Middle frontal gyrus (tissue), 1 donor: ENCODE data around the gene PRRC2B.
A peak's percentile ranks its signal among the peaks of the same experiment; 100 is the strongest.

Experiments used
- DNase-seq: peaks from one replicate; pipeline ENCODE4 v3.0.0-alpha.2; 2015; ENCODE audit warnings: low spot score; ENCODE audit errors: extremely low spot score

The PRRC2B gene

GRCh38 chr9:131485206-131485605 is 91.3 kb downstream of the PRRC2B start:
- DNase-seq = no peak

- DNase-seq = no peak
Measured at GRCh38 chr9:131485728-131486422, 92.0 kb downstream of the PRRC2B start.

GRCh38 chr9:131487001-131487400 is 93.1 kb downstream of the PRRC2B start:
- DNase-seq = no peak

GRCh38 chr9:131487621-131488031 is 93.7 kb downstream of the PRRC2B start:
- DNase-seq = no peak

GRCh38 chr9:131490514-131490913 is 96.6 kb downstream of the PRRC2B start:
- no peak for DNase-seq

GRCh38 chr9:131491001-131491710 is 97.3 kb downstream of the PRRC2B start:
- peak; percentile 40 for DNase-seq

GRCh38 chr9:131492070-131492469 is 98.2 kb downstream of the PRRC2B start:
- no peak for DNase-seq

- no peak for DNase-seq
Measured at GRCh38 chr9:131494296-131494870, 100.5 kb downstream of the PRRC2B start.

GRCh38 chr9:131495785-131496184 is 101.9 kb downstream of the PRRC2B start:
- no peak for DNase-seq

GRCh38 chr9:131496844-131497405 is 103.0 kb downstream of the PRRC2B start:
- DNase-seq = no peak

GRCh38 chr9:131499254-131499767 is 105.4 kb downstream of the PRRC2B start:
- no peak for DNase-seq

GRCh38 chr9:131500377-131500776 is 106.5 kb downstream of the PRRC2B start:
- peak; percentile 39 for DNase-seq

- DNase-seq = no peak
Measured at GRCh38 chr9:131500939-131501541, 107.2 kb downstream of the PRRC2B start.

- peak; percentile 69 for DNase-seq
Measured at GRCh38 chr9:131502781-131503625, 109.1 kb downstream of the PRRC2B start, which contains the start of gene POMT1. Gene POMT1 (plus strand): TSS chr9:131502918. CDS start chr9:131504219, 1,301 bp downstream.

GRCh38 chr9:131503626-131504465 is 110.0 kb downstream of the PRRC2B start:
- DNase-seq = no peak

- no peak for DNase-seq
Measured at GRCh38 chr9:131505012-131505411, 111.1 kb downstream of the PRRC2B start.

- DNase-seq = no peak
Measured at GRCh38 chr9:131511416-131511815, 117.5 kb downstream of the PRRC2B start.

GRCh38 chr9:131511880-131512279 is 118.0 kb downstream of the PRRC2B start:
- no peak for DNase-seq

GRCh38 chr9:131513177-131513576 is 119.3 kb downstream of the PRRC2B start:
- DNase-seq = no peak
